Stomach (tissue), 4 donors: ENCODE results near the gene TMEM132E.

Experiments
- POLR2A ChIP-seq, 4 donors: fragments of 450-650 bp; IDR thresholded peaks; one replicate each; pipeline ENCODE4 v1.6.1; 2016; ENCODE audit warnings: antibody characterized with exemption in 4 of 4, control low read depth in 2 of 4, mild to moderate bottlenecking in 1 of 4, moderate library complexity in 1 of 4
- TF ChIP-seq, protein P1 (sequence below), 7 experiments: fragments of 450-650 bp in 4 of 7; fragments of 200-600 bp in 3 of 7; sonication (generic) in 3 of 7; IDR thresholded peaks; one replicate each; pipeline ENCODE4 v1.5.1; 2016 to 2019; ENCODE audit warnings: antibody characterized with exemption in 7 of 7, control low read depth in 2 of 7, mild to moderate bottlenecking in 1 of 7

DNA sequence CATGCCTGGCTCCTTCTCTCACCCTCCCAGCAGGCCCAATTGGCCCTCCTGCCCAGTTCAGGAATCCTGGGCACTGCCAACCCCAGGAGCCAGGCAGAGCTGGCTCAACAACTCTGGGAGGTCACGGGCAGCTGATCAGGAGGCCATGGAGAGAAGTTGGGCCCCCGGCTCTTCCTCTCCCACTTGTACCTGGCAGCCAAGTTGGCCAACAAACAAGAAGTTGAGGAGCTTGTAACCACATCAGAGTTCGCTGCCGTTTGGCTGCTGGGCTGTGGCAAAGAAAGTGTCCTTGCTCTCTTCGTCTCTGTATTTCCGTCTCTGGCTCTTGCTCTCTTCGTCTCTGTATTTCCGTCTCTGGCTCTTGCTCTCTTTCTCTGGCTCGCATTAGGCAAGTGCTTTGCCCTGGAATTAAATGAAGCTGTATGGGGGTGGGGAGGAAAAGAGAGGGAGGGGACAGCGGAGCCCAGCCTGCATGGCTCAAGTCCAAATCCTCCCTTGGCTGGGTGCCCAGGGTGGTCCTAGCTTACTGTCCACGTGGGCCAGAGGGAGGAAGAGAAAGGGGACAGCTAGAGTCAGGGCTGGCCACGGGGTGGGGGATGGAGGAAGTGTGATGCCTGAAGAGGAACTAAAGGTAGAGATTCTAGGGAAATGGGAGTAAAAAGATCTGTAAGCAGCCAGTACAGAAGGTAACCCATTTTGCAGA lies 7.8 kb upstream of the TMEM132E start:
- TF ChIP-seq, protein P1, sequence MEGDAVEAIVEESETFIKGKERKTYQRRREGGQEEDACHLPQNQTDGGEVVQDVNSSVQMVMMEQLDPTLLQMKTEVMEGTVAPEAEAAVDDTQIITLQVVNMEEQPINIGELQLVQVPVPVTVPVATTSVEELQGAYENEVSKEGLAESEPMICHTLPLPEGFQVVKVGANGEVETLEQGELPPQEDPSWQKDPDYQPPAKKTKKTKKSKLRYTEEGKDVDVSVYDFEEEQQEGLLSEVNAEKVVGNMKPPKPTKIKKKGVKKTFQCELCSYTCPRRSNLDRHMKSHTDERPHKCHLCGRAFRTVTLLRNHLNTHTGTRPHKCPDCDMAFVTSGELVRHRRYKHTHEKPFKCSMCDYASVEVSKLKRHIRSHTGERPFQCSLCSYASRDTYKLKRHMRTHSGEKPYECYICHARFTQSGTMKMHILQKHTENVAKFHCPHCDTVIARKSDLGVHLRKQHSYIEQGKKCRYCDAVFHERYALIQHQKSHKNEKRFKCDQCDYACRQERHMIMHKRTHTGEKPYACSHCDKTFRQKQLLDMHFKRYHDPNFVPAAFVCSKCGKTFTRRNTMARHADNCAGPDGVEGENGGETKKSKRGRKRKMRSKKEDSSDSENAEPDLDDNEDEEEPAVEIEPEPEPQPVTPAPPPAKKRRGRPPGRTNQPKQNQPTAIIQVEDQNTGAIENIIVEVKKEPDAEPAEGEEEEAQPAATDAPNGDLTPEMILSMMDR (IDR thresholded peaks at IDR 0.05) = no peak
- no peak for TF ChIP-seq POLR2A (IDR thresholded peaks at IDR 0.05)
